ENCODE data around the gene PTN.

Gene PTN

GRCh38 chr7:137302081-137302480 is 41.5 kb downstream of the PTN start:
- H3K4me3 ChIP-seq (replicated peaks; ENCODE audit: insufficient read depth, low read length): no peak overlapping the region
- no peak for TF ChIP-seq SPI1 (IDR thresholded peaks at IDR 0.05; ENCODE audit: borderline replicate concordance, low read depth)
- no peak for TF ChIP-seq REST (IDR thresholded peaks at IDR 0.05; ENCODE audit: insufficient replicate concordance, low read depth)
- no peak for TF ChIP-seq CTCF (IDR thresholded peaks at IDR 0.05; ENCODE audit: insufficient read depth, low read length)
- TF ChIP-seq GABPA (IDR thresholded peaks at IDR 0.05; ENCODE audit: low read depth): no peak
- no peak for TF ChIP-seq POLR2AphosphoS5 (IDR thresholded peaks at IDR 0.05; ENCODE audit: low read depth)
- no peak overlapping the region for H3K27ac ChIP-seq (replicated peaks)
- no peak for DNase-seq (ENCODE audit: low read depth in 1 of 2, low spot score in 1 of 2)
- H3K27me3 ChIP-seq (ENCODE audit: insufficient read depth, poor library complexity, severe bottlenecking): no peaks in the 10 kb centered on the region

GRCh38 chr7:137298464-137298794 is 45.1 kb downstream of the PTN start:
- TF ChIP-seq GABPA (IDR thresholded peaks at IDR 0.05; ENCODE audit: low read depth): no peak
- TF ChIP-seq REST (IDR thresholded peaks at IDR 0.05; ENCODE audit: insufficient replicate concordance, low read depth): no peak
- no peak for TF ChIP-seq CTCF (IDR thresholded peaks at IDR 0.05; ENCODE audit: insufficient read depth, low read length)
- no peak for TF ChIP-seq POLR2AphosphoS5 (IDR thresholded peaks at IDR 0.05; ENCODE audit: low read depth)
- TF ChIP-seq SPI1 (IDR thresholded peaks at IDR 0.05; ENCODE audit: borderline replicate concordance, low read depth): no peak
- H3K27me3 ChIP-seq (ENCODE audit: insufficient read depth, poor library complexity, severe bottlenecking): no peaks in the 10 kb centered on the region
- H3K4me3 ChIP-seq (replicated peaks; ENCODE audit: insufficient read depth, low read length): no peak overlapping the region
- no peak overlapping the region for H3K27ac ChIP-seq (replicated peaks)
- no peak for DNase-seq (ENCODE audit: low read depth in 1 of 2, low spot score in 1 of 2)

- no peak for DNase-seq (ENCODE audit: low read depth in 1 of 2, low spot score in 1 of 2)
- no peak for TF ChIP-seq CTCF (IDR thresholded peaks at IDR 0.05; ENCODE audit: insufficient read depth, low read length)
- TF ChIP-seq SPI1 (IDR thresholded peaks at IDR 0.05; ENCODE audit: borderline replicate concordance, low read depth): no peak
- TF ChIP-seq POLR2AphosphoS5 (IDR thresholded peaks at IDR 0.05; ENCODE audit: low read depth): no peak
- TF ChIP-seq GABPA (IDR thresholded peaks at IDR 0.05; ENCODE audit: low read depth): no peak
- TF ChIP-seq REST (IDR thresholded peaks at IDR 0.05; ENCODE audit: insufficient replicate concordance, low read depth): no peak
- no peaks in the 10 kb centered on the region for H3K27me3 ChIP-seq (ENCODE audit: insufficient read depth, poor library complexity, severe bottlenecking)
Measured at GRCh38 chr7:137297551-137298463, 45.7 kb downstream of the PTN start.

More at GRCh38 chr7:137297551-137298463, 45.7 kb downstream of the PTN start:
- Histone ChIP-seq H3K4me3 (replicated peaks; ENCODE audit: insufficient read depth, low read length) (no peak overlapping the region), H3K27ac (replicated peaks) (no peak overlapping the region)

Measured in HL-60 (cell line).